Stimulated activated CD4-positive, alpha-beta T cell treated with anti-CD3 and anti-CD28 coated beads, Interleukin-4, amount 100 ng/mL, for 1 hour (primary cell): ENCODE data around the gene NKX2-1.

Experiments
- DNase-seq: peaks from one replicate; pipeline ENCODE4 v3.0.0-alpha.2; 2020

NKX2-1 gene

DNA sequence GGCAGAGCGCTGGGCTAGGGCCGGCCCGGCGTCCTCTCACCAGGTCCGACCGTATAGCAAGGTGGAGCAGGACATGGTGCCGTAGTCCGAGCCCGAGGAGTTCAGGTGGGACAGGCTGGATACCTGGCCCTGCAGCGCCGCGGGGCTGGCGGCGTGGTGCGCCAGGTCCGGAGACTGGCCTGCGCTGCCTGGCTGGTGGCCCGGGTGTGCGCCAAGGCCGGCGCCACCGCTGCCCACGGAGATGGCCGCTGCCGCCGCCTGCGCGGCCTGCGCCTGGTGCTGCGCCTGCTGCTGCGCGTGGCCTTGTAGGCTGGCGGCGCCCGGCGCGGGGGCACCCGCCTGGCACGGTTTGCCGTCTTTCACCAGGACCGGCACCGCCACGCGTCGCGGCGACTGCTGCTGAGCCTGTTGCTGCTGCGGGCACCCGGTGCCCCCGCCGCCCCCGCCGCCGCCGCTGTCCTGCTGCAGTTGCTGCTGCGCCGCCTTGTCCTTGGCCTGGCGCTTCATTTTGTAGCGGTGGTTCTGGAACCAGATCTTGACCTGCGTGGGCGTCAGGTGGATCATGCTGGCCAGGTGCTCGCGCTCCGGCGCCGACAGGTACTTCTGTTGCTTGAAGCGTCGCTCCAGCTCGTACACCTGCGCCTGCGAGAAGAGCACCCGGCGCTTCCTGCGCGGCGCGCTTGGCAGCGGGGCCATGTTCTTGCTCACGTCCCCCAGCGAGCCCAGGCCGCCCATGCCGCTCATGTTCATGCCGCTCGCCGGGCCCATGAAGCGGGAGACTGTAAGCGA lies 2.6 kb downstream of the NKX2-1 start:
- DNase-seq = no peak

DNA sequence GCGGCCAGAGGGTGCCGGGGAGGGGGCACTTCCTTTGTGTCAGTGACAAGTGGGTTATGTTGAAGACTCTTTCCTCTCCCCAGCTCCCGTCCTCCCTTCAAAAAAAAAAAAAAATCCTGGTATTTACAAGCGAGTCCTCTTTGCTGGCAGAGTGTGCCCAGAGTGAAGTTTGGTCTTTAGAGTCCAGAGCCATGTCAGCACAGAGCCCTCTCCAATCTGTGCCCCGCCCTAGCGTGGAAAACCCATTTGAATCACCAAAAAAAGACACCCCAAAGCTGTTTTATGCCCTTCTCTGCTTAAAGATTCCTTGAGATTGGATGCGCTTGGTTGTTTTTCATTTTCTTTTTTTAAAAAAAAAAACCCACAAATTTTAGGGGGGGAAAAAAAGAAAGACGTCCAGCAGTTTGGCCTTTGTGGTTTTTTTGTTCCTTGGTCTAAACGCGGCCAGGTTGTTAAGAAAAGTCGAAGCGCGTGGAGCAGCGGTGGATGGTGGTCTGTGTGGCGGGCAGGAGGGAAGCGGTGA lies 3.3 kb downstream of the NKX2-1 start:
- no peak for DNase-seq

DNA sequence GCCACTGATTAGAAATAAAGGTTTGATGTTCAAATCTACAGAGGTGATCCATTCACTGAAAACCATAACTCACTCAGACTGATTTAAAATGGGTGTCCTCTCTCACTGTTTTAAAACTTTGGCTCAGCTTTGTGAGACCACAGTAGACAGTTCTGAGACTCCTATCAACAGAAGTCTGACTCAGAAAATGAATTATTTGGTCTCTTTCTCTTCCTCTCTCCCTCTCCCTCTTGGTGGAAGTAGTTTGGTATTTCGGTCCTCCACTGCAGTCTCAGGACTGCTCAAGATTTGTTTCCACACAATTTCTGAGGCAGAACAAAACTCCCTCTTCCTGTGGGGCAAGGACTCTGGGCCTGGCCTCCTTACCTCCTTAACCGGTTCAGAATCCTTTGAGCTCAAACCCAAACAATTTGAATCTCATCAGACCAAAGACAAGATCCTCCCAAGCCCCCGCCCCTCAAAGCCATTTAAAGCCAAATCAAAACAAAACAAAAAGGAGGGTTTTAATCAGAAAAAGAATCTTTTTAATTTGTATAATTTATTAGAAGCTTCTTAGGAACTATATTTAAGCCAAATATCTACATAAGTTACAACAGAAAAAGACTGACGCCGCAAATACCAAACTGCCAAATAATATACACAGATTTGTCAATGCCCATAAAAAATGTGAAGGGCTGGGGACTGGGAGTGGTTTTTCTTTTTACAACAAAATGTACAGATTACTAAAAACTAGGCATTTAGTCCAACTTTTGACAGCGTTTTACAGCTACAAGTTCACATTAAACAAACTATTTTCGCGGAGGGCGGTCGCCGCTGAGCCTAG lies 3.9 kb downstream of the NKX2-1 start:
- no peak for DNase-seq

DNA sequence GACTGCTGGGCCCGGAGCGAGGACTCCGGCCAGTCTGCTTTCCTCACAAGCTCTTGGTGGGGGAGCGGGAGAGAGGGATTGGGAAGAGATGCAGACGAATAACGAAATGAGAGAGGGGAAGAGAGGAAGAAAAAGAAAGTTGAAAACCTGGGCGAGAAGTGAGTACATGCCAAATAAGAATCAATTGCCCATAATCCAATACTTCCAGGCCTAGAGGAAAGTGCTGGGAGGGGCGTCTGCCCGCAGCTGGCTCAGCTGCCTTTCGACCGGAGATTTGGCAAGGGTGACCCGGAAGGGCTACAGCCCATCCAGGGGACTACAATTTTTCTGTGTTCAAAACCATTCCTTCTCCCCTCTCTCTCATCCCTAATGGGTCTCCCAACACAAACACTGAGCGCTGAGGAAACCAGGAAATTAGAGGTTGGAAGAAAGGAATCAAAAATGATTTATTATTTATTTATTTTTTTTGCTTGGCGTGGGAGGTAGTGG lies 4.9 kb downstream of the NKX2-1 start:
- no peak for DNase-seq

DNA sequence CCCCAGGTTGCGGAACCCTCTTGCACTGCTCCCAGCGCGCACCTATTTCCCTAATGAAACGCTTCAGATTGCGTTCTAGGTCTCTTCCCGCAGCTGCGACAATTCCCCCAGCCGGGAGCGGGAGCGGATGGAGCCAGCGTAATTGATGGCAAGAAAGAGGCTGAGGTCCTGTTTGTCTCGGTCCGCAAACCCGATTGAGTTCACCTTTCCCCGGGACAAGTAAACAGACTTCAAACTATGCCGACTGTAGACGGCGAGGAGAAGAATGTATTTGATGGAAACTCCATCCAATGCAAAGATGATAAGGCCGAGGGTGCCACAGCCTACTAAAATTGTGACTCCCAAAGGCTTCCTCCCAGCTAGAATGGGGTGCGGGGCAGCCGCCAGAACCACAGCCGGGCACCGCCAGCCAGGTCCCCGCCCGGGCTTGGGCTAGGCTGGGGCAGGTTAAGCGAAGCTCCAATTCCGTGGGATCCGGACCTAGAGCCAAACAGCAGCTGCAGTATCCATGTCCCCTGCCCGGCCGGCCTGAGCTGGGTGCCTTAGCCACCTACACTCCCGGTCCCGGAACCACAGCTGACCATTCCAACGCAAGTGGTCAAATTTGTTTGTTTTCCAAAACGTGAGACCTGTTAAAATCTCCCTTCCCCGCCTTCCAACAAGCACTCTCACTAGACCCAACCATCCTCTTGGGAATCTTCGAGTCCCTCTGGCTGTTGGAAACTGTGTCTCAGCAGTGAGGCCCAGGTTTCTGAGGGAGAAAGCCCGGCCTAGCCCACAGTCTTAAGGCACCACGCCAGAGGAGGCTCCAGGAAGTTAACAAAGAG lies 5.5 kb downstream of the NKX2-1 start:
- DNase-seq = no peak

DNA sequence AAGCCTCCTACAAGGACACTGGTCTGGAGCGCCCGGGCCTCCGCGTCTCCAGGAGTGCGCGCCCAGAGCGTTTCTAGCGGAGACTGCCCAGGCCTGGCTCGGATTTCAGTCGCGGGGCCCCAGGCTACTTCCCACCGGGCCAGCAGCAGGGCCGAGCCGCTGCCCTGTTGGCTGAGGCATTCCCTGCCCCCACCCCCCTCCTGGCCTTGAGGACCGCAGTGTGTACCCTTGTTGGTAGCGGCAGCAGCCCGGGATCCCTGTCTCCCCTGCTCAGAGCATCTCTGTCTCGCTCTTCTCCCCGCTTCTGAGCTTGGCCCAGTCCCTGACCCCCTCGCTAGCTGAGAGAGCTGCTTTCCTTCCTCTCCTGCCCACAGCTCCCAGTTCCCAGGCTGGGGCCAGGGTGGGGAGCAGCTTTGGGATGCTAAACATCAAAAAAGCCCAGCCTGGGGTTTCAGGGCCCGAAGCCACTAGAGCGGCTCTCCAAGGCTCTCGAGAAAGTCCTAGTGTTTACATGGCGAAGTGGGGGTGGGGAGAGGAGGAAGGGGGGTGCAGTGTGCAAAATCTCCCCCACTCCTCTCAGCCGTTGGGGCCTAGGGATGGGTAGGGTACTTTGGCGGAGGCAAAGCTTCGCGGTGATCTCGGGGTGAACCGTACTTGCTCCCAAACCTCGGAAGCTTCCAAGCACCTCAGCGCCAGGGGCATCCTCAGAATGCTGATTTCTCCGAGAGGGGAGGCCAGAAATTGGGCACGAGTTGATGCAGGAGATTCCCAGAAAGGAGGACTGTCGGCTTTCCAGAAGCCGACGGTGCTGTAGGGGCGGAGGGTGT lies 6.4 kb downstream of the NKX2-1 start:
- DNase-seq = no peak

DNA sequence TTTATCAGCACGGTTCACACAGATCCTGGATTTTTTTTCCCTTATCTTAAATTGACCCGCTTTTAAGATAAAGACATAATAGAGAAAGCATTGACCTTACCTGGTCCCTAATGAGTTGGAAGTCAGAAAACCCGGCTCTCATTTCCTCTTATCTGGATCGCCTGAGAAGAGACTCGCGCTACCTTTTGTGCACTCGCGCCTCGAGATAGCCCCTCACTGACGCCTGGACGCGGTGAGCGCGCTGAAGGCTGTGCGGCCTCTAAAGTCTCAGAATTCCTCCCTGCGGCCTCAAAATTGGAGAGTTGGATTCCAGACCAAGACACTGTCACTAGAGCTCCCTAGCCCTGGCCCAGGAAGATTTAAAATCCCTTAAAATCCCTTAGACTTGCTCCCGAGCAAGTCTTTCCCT lies 7.0 kb downstream of the NKX2-1 start:
- no peak for DNase-seq

DNA sequence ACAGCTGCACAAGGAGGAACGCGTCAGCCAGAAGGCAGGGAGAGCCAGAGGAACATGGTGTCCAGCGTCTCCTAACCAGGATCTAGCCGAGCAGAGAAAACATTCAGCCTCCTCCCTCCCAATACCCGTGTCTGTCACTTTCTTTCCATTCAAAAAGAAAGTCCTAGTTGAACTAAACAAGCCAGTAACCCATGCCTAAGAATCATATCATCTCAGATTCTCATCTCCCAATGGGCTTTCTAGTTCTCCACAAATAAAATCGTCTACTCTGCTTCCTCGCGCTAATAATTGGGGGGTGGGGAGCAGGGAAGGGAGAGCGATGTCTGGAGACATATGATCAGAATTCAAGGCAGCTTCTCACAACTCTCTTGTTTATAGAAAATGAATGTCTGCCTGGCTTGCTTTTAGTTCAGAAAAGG lies 7.4 kb downstream of the NKX2-1 start:
- DNase-seq = no peak

DNA sequence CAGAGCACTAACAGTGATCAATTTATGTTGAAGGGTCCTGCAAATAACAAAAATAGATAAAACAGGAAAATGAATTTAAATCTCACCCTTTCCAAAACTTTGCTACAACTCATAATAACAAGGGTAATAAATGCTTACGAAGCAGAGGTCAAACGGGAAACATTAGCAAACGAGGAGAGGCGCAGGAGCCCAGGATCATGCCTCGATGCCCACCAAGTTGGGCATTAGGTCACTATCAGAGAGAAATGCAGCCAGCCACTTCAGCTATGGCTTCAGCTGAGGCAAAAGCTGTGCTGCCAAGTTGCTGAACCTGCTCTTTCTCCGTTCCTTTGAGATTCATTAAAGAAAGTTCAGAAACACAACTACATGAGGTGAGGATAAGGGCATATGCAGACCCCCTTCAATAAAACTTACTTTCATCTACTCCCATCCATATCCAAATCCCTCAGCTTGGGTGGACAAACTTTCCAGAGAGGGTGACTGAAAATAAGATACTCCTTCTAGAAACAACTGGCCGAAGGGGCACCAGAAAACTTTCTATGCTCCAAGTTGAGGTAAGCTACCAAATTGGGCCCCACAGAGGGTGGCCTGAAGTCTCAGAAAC lies 7.9 kb downstream of the NKX2-1 start:
- DNase-seq = no peak

DNA sequence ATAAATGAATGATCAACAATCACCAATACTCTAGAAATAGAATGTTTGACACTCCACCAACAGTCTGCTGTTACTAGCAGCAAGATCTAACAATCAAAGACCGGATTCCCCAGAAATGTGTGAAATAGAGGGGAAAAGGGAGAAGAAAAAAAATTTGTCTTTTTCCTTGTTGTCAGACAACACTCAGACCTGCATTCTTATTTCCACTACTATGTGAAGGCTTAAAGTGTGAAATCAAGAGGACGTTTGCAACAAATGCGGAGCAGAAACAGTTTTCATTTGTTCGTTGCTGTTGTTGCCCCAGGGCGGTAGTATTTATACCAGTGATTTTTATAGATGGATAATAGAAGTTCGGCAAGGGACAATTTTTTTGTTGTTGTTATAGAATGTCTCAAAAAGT lies 9.2 kb downstream of the NKX2-1 start:
- no peak for DNase-seq

DNA sequence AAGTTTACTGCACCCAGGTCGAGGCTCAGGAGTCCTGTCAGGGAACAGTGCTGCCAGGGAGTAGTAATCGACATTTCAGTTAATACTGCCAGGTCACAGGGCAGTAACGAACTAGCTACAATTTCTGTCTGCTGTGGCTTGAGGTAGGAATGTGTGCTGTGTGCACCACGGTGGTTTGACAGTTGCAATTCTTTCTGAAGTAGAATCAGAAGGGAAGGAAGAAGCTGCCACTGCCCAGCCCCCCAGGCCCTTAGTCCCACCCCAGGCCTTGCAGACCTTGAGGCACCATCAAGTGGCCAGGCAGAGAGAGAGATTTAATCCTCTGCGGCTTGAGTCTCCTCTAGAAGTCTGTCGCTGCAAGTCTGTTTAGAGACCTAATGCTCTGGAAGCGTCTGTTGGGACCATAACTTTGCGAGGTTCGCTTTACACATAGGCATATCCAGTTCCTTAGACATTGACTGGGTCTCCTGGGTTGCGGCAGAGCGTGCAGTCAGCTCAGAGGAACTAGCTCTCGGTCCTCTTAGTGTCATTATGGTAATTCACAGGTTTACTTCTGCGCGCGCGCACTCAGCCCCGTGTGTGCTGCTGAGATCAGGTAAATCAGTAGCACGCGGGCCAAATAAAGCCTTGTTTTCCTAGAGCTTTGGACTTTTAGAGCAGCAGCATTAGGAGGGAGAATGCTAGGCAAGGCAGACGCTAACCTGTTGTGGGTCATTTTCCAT lies 9.8 kb downstream of the NKX2-1 start:
- no peak for DNase-seq

DNA sequence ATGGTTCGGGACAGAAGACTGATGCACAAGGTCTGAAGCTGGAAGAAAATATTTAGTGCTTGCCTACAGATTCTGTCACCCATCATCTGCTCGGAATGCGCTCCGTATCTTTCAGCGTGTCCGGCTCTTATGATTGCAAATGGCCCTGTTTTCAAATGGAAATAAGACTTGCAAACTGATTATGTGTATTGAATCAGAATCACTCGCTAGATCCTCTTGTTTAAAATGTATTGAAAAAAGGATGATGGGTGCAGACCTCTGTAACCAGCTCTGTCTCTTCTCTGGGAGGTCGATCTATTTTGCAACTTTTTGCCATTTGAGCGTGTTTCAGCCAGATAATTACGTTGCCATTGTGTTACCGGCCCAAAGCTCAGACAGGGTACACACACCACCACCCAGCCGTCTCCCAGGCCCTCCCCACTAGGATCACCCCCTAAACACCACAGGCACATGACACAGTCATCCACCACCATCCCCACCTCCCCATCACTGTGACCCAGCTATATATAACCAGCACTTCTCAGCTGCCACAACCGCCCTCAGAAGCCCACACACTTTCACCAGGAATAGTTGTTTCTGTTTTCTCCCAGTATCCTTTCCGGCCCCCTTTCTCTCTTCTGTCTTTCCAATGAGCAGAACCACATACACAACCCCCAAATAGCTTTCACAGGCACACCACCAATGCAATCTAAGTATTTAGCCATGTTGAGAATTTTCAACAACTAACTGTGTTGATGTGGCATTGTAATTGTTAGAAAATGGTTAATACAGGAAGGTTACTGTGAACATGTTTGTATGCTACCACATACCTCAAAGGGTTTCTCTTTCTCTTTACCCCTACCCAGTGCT lies 10.7 kb downstream of the NKX2-1 start:
- DNase-seq = no peak

DNA sequence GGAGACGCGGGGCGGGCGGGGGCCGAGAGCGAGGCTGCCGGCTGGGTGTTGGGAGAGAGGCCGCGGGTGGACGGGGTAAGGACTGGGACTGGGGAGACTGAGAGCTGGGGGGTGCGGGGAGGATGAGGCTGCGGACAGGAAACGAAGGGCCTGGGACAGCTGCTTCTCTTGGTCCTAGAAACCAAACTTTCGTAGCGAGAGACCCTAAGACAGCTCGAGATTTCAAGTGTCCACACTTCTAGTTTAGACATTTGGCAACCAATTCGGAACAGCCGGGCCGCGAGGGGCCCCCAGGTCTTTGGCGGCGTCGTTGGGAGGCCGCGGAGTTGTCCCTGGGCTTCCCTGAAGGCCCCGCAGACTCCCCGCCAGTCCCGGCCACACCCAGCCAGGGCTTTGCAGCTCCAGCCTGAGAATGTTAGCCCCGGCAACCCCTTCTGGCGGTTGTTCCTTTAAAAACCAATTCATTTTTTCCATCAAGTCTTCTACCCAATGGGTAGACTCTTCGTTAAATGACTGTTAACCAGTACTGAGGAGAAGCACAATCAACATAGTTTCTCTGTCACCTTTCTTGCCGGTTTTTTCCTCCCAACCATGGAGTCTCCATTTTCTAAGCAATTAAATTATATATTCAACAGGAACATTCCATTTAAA lies 11.5 kb downstream of the NKX2-1 start:
- no peak for DNase-seq

DNA sequence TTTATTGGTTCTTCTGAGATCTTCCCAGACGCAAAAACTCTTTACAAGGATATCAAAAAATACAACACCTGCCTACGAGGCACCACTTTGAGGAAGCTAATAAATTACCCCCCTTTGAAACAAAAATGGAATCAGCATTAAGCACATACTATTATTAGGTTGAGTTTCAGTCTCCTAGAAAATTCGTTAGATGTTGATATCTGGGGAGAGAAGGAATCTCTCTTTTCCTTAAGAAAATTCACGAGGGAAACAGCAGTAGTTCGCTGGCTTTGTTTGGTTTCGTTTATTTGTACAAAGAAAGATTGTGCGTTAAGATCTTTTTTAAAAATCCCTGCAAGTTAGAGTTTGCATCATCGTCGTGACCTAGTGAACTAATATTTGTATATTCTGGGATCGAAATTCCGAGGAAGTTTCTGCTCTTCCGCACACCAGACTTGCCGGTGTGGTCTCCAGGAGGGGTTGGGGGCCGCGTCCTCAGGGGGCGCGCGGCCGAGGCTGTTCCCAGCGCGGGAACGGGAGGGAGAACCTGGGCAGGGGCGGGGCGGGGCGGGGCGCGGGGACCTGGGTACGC lies 12.1 kb downstream of the NKX2-1 start:
- no peak for DNase-seq

DNA sequence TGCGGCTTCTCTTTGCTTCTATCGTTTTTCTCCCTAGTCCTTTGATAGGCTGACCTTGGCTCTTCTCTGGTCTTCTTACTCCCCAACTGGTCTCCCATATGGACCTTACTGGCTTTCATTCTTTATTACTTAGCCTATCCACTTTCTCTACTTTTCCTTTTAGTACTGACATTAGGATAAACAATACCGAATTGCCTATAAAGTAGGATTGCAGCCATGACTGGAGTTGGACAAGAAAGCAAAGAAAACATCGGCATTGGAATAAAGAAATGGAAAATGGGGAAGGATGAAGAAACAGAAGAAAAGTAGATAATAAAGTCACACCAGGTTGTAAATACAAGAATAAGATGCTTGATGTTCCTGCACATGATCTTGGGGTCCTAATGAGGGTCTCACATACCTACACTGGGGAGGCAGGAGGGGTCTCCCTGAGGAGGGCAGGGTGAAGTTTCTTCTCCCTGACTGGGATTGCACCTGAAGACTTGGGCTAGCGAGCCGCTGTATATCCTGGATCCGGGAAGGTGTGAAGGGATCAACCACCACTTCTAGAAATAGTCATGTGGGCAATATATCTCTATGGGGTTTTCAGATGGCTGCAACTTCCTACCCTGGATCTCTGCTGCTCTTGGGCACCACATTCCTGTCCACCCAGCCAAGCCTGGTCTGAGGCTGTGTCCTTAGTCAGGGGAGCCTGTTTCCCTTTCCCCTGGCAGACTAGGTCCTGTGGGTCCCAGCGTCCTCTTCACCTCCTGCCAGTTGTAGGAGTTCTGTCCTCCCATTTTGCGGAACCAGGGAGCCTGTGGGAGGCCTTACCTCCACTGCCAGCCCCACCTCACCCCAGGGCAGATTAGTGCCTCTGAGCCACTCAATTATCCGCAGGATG lies 13.1 kb downstream of the NKX2-1 start:
- no peak for DNase-seq

DNA sequence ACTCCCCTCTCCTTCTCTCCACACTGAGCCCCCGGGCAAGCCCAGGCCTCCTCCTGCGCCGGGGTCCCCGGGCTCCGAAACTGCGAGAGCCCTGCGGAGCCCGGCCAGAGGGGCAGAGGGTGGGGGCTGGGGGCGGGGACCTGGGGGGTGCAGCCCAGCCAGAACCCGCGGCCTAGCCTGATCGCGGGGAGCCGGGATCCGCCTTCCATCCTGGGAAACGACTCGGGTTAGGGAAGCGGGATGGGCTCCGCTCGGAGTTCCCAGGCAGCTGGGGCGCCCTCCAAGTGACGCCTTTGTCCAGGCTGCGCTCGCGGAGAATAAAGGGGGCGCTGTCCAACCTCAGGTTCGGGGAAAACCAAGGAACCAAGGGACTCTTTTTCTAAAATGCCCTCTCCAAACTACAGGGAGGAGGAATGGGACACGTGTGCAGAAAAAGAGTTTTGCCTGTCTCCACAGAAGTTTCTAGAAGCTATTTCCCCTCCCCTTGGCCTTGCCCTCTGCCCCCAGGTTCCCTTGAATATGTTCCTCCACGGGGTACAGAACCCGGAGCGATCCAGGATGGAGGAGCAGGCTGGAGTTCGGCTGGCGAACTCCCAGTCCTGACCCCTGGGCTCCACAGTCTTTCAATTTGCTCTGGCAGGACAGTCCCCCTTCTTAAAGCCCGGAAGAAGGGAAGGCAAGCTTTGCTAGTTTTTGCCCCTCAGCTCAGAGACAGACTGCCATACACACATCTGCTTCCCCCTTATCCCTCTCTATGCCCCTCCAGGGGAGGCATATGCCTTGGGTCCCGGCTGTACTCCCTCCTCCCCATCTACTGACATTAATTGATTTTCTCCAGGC lies 13.9 kb downstream of the NKX2-1 start:
- no peak for DNase-seq
